Caco-2 (cell line): ENCODE results near the gene TMPRSS6. TPM values are rescaled to one million over a fixed set of nuclear protein-coding genes. Genes with fewer than 3 reads are reported as not detected.

Source experiments
- BruUV-seq: library from RNA; stranded (reverse); fragments of 400-500 nt; replicated peaks from 2 replicates; lab custom pipeline; 2021; lab: Mats Ljungman, UMichigan
- CTCF ChIA-PET: fragments of 300-600 bp; sonication (Branson Sonifier 250); formaldehyde crosslinking; loops from one replicate; lab custom pipeline; 2022; ENCODE audit warnings: antibody characterized with exemption; lab: Charles Lee
- POLR2A ChIA-PET: fragments of 300-600 bp; sonication (Branson Sonifier 250); formaldehyde crosslinking; loops from one replicate; lab custom pipeline; 2022; ENCODE audit warnings: antibody characterized with exemption; lab: Charles Lee
- DNase-seq, 2 experiments: peaks; one replicate each; pipeline versions ENCODE4 v3.0.0 to v3.0.0-alpha.2; 2020 to 2022
- H3K27me3 ChIP-seq: replicated peaks from 2 replicates; pipeline ENCODE4 v1.6.0; 2011; ENCODE audit warnings: low read length; ENCODE audit not compliant: control insufficient read depth, insufficient read depth
- H3K36me3 ChIP-seq: 2 replicates; pipeline ENCODE4 v1.5.1; 2011; ENCODE audit warnings: low read length; ENCODE audit not compliant: control insufficient read depth, insufficient read depth
- H3K4me1 ChIP-seq: fragments of 250-450 bp; sonication (Bioruptor Pico); 2 replicates; pipeline ENCODE4 v1.5.1; 2020; ENCODE audit warnings: mild to moderate bottlenecking
- H3K4me3 ChIP-seq: 2 replicates; pipeline ENCODE4 v1.5.1; 2011; ENCODE audit warnings: low read depth, mild to moderate bottlenecking, control low read depth, low read length
- H3K9me3 ChIP-seq: fragments of 250-450 bp; sonication (Bioruptor Pico); 2 replicates; pipeline ENCODE4 v1.5.1; 2020; ENCODE audit warnings: mild to moderate bottlenecking, moderate library complexity
- H3K27ac Mint-ChIP-seq: one replicate; pipeline ENCODE4 v1.8.0; 2022; ENCODE audit warnings: mixed read lengths; ENCODE audit not compliant: unreplicated experiment
- H3K27me3 Mint-ChIP-seq: one replicate; pipeline ENCODE4 v1.8.0; 2022; ENCODE audit warnings: mixed read lengths; ENCODE audit not compliant: insufficient read depth, unreplicated experiment
- H3K36me3 Mint-ChIP-seq: one replicate; pipeline ENCODE4 v1.8.0; 2022; ENCODE audit warnings: mild to moderate bottlenecking, mixed read lengths; ENCODE audit not compliant: insufficient read depth, unreplicated experiment
- H3K4me1 Mint-ChIP-seq: one replicate; pipeline ENCODE4 v1.8.0; 2022; ENCODE audit warnings: low read depth, mixed read lengths; ENCODE audit not compliant: unreplicated experiment
- H3K4me3 Mint-ChIP-seq: one replicate; pipeline ENCODE4 v1.8.0; 2022; ENCODE audit warnings: mild to moderate bottlenecking, moderate library complexity, mixed read lengths; ENCODE audit not compliant: unreplicated experiment
- H3K9me3 Mint-ChIP-seq: one replicate; pipeline ENCODE4 v1.8.0; 2022; ENCODE audit warnings: mixed read lengths; ENCODE audit not compliant: unreplicated experiment
- CTCF ChIP-seq, 2 experiments: fragments of 200-600 bp in 1 of 2; IDR thresholded peaks; 1 replicate in 1 of 2; 2 replicates in 1 of 2; pipeline versions ENCODE4 v1.5.1 to v1.8.0; 2011 to 2022; ENCODE audit warnings: antibody characterized with exemption in 1 of 2, control low read depth in 1 of 2, inconsistent platforms in 1 of 2, low read depth in 1 of 2, low read length in 1 of 2, mild to moderate bottlenecking in 1 of 2, moderate library complexity in 1 of 2; ENCODE audit not compliant: insufficient read depth in 1 of 2, severe bottlenecking in 1 of 2, unreplicated experiment in 1 of 2
- intact Hi-C: fragments of 100-400 bp; cut with micrococcal nuclease; formaldehyde crosslinking; loops from one replicate; pipeline ENCODE4 v1.10.0; 2022; ENCODE audit not compliant: unreplicated experiment
- total RNA-seq: library from RNA; stranded (reverse); gene quantifications from 2 replicates; pipeline ENCODE4 v1.2.3, GENCODE V29; 2022

The TMPRSS6 gene
- total RNA-seq, 1 experiment from 2014 or later: 1.6 TPM

DNA sequence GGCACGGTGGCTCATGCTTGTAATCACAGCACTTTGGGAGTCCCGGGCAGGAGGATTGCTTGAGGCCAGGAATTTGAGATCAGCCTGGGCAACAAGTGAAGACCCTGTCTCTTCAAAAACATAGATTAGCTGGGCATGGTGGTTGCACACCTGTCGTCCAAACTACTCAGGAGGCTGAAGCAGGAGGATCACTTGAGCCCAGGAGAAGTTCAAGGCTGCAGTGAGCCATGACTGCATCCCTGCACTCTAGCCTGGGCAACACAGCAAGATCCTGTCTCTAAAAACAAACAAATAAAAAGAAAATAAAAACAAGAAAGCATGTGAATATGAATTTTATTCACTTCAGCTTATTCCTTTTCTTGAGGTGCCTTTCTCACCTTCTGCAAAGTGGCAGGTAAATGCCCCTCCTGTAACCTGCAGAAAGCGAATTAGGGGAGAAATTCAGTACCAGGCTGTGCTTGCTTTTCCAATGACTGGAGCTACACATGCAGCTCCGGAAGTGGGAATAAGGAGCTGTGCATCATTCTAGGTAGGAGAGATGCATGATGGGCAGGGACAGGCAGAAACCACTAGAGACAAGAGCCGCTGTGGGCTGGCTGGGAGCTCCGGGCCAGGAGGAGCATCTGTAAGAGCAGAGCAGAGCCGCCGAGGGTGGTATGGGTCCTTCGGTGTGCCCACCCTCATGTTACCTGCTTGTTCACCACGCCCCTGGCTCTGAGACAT is 72.7 kb downstream of the TMPRSS6 start:
- Mint-ChIP-seq H3K4me1 (peaks cover 33% of the 10 kb centered on the region), H3K4me3 (no peak overlapping the region), H3K27ac (no peak overlapping the region), H3K36me3 (peaks cover 23% of the 10 kb centered on the region), H3K27me3 (no peaks in the 10 kb centered on the region), H3K9me3 (no peaks in the 10 kb centered on the region)
- no peak for DNase-seq
- POLR2A ChIA-PET: no interaction called here
- no peak for TF ChIP-seq CTCF (IDR thresholded peaks at IDR 0.05; ENCODE audit: insufficient read depth in 1 of 2, low read depth in 1 of 2, low read length in 1 of 2, severe bottlenecking in 1 of 2, unreplicated experiment in 1 of 2)
- Histone ChIP-seq H3K36me3 (no peaks in the 10 kb centered on the region), H3K4me1 (peaks cover 33% of the 10 kb centered on the region), H3K9me3 (no peaks in the 10 kb centered on the region), H3K27me3 (no peaks in the 10 kb centered on the region), H3K4me3 (no peak overlapping the region)
- CTCF ChIA-PET: no interaction called here
- BruUV-seq: no TSS peak
- intact Hi-C loops: no loop called here

DNA sequence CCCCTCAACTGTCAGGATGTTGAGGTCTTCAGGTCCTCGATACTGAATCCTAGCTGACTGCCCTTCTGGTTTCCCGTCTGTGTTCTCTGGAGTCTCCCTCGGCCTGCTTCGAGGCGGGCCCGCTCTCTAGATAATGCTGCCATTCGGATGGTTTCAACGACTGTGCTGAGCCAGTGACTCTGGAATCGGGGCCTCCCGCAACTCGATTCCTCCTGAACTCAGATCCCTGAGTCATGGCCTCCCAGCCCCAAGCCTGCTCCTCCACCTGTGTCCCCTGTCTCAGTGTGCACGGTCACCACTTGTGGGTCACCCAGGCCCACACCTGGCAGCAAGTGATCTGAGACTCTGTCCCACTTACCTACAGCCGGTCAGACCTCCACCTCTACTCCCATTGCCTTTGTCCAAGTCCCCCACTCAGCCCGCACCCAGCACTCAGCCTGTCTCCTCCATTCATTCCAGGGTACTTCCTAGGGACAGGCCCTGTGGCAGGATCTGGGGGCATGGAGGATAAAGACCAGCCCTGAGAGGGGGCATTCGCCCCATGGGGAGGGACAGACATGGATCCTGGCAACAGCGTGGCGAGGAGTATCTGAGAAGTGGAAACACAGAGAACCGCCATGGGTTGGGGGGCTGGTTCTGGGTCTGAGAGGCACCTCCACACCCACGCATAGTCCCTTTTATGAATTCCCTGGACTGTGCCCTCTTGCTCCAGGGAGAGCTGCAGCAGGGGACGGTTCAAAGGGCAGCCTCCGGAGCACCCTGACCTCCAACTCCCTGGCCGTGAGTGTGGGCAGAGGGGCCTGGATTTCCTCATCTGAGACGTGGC is 75.7 kb downstream of the TMPRSS6 start:
- intact Hi-C loops: loop anchor here (2.0 to 5.0 kb wide), 2 partner anchors 17 to 47 kb away; partner anchors contain the start of gene KCTD17
- CTCF ChIA-PET: interaction anchor here (0.7 to 4.6 kb wide), 3 partner anchors 10 to 14 kb away, joined by 4 to 45 read pairs (median 29); partner anchors contain the start of genes MPST and TST

More for the DNA sequence above, 75.7 kb downstream of the TMPRSS6 start:
- no peaks in the 10 kb centered on the region for H3K27me3 ChIP-seq
- H3K36me3 Mint-ChIP-seq: peaks cover 31% of the 10 kb centered on the region
- peak; percentile 29 to 62 for DNase-seq
- H3K9me3 ChIP-seq: no peaks in the 10 kb centered on the region
- no peak for TF ChIP-seq CTCF (IDR thresholded peaks at IDR 0.05; ENCODE audit: insufficient read depth in 1 of 2, low read depth in 1 of 2, low read length in 1 of 2, severe bottlenecking in 1 of 2, unreplicated experiment in 1 of 2)
- peaks cover 30% of the 10 kb centered on the region for H3K4me1 Mint-ChIP-seq
- H3K27ac Mint-ChIP-seq: peak overlapping the region; percentile 99
- peaks cover 44% of the 10 kb centered on the region for H3K4me1 ChIP-seq
- H3K4me3 ChIP-seq: no peak overlapping the region
- peak overlapping the region; percentile 77 for H3K4me3 Mint-ChIP-seq
- H3K9me3 Mint-ChIP-seq: no peaks in the 10 kb centered on the region
- peaks cover 2% of the 10 kb centered on the region; the same call in 1 of the 2 replicates for H3K36me3 ChIP-seq
- no TSS peak for BruUV-seq
- no peaks in the 10 kb centered on the region for H3K27me3 Mint-ChIP-seq
- POLR2A ChIA-PET: interaction anchor here (0.8 to 2.1 kb wide), 4 partner anchors 11 to 166 kb away, joined by 3 to 39 read pairs (median 6); partner anchors contain the start of genes KCTD17, MPST and TST
